NCI-H2227 treated with DMSO at 0.1 percent for 48 hours (cell line): ENCODE results near the gene CLEC6A.
"Not testable (repeated sequence)": the region's sequence is repeated elsewhere in the genome, so short reads cannot be mapped to it uniquely, and the experiment has no call there.

Experiments
- DNase-seq: peaks from one replicate; lab custom pipeline; 2025; lab: John Stamatoyannopoulos, UW

The CLEC6A gene

GRCh38 chr12:8495671-8496070 is 39.9 kb downstream of the CLEC6A start:
- DNase-seq = not testable (repeated sequence)

- not testable (repeated sequence) for DNase-seq
Observed at GRCh38 chr12:8496074-8496473, 40.3 kb downstream of the CLEC6A start.

DNA sequence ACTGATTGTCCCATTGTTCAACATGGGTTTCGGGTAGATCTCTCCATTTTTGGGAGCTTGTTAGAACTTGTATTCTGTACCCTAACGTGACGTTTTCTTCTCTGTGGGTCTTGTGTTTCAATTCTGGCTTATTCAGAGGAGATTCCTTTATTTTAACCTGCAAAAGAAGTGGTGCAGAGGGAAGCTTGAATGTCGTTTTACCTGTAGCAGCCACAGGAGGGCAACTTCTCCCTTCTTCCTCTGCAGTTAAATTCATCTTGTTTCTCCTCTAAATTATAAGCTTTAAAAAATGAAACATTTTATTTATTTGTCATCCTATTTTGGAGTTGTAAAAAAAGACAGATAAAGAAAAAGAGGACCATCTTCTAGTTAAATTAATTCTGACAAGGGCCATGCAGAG is 43.9 kb downstream of the CLEC6A start:
- no peak for DNase-seq

GRCh38 chr12:8501720-8502119 is 46.0 kb downstream of the CLEC6A start:
- DNase-seq = no peak

DNA sequence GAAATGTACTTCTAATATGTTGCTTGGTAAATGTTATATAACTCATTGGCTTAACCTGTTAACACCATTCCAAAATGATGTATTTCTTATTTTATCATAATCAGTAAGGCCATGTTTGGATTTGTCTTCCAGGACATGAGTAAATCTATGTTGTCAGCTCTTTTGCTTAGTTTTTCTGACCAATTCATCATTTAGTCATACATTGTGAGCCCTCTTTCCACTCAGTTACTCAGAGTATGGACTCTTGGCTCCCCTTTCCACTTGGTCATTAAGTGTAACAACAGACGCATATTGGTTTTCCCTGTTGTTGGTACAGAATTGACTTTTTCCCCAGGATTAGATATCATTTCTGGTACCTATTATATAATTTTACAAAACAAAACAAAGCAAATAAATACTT is 48.6 kb downstream of the CLEC6A start:
- no peak for DNase-seq

- DNase-seq = no peak
Observed at GRCh38 chr12:8507596-8507995, 51.8 kb downstream of the CLEC6A start.

GRCh38 chr12:8508223-8508622 is 52.5 kb downstream of the CLEC6A start:
- no peak for DNase-seq

- DNase-seq = no peak
Observed at GRCh38 chr12:8508910-8509841, 53.4 kb downstream of the CLEC6A start.

DNA sequence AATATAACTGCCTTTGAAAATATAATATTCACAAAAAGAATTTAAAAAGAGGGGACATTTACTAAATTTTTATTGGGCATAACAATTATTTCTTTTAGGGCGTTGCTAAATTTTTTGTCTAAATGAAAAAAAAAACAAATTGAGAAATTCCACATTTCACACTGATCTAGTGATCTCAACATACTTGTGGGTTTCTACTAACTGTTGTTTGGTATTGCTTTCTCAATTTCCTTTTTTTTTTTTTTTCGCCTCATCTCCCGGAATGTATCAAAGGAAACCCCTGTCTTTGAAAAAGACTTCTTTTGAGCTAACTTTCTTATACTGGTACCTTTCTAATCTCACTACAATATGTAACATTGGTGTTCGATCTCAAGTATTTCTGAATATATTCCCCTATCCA is 57.5 kb downstream of the CLEC6A start, which contains the start of gene CLEC4D:
CLEC4D (plus strand) TSS at position 248 of the 400 bp plus-strand sequence. CDS start 230 bp downstream, outside the sequence.
- no peak for DNase-seq

GRCh38 chr12:8517971-8518370 is 62.2 kb downstream of the CLEC6A start:
- DNase-seq = no peak

DNA sequence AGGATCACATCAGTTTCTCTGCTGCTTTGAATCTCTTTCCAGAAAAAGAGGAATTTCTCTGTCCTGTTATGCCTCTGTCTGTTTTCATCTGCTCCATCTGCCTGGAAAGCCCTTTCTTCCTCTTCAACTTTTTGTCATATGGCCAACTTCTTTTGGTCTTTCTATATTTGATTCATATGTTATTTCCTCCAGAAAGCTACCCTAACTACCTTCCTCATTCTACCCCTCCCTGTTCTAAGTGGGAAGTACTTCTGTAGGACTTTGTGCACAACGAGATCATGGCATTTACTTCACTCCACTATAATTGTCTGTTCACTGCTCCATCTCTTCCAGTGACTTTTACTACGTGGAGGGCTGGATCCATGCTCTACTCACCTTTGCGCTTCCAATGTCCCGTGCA is 63.4 kb downstream of the CLEC6A start:
- DNase-seq = no peak

DNA sequence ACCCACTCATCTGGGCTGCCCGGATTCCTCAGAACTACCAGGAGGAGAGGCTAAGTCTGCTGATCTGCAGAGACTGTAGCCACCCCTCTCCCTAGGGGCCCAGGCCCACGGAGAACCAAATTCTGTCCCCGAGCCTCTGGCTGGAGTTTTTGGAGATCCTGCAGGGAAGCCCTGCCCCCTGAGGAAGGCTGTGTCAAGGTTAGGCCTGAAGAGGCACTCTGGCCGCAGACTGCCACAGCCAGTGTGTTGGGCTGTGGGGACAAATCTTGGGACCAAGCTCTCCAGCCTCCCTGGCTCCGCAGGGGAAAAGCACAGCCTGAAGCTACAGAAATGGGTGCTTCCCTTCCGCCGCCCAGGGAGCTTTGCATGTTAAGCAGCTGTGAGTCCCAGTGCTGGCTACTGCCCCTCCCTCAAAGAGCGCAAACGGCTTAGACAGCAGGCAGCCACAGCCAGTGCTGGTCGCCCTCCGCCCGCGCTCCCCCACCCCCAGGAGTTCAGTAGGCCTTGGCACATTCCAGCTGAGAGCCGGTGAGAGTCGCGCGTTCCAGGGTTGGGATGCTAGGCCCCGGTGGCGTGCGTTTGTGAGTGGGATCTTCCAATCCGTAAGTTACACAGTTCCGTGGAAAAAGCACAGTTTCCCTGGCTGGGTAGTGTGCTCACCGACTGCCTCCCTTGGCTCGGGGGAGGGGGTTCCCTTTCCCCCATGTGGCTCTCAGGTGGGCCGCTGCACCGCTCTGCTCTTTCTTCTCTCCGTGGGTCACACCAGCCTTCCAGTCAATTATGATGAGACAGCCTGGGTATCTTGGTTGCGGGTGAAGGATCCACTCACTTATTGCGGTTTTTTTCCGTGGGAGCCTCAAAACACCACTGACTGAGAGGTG is 71.7 kb downstream of the CLEC6A start:
- DNase-seq = no peak
